ENCODE data around the gene FOXQ1. TPM values are rescaled to one million over a fixed set of nuclear protein-coding genes. Genes with fewer than 3 reads are reported as not detected.

FOXQ1 gene
- total and polyA plus RNA-seq, 2 of the 13 experiments (the other 11 are each of a cell fraction or from before 2014, with no cell fraction given) = 35.2 to 39.8 TPM

DNA sequence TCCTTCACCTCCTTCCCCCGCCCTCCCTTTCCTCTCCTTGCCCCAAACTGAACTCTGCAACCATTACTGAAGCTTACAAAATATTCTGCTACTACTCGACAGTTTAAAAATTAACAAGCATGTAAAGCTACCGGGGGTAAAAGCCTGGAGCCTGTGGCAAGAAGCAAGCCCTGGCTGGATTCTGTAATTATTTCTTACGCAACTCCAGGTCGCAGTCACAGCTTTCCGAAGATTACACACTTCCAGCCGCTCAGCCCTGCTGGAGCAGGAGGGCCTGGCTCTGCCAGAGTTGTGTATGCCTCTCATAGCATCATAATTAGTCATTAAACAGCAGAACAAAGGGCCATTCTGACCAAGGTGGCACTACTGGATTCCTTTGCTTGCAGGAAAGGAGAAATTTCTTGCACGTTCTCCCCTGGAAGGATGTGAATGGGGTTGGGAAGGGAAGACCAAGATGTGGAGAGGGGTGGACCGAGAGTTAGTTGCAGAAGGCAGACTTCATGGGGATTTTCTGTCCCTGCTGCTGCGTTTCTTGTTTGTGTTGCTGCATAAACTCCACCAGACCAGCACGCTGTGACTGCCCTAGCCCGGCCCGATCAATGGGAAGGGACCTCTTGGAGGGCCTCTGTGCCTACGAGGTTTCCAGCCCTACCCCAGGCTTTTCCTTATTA, 23.6 kb downstream of the FOXQ1 start (continued):
- TF ChIP-seq, protein P1, sequence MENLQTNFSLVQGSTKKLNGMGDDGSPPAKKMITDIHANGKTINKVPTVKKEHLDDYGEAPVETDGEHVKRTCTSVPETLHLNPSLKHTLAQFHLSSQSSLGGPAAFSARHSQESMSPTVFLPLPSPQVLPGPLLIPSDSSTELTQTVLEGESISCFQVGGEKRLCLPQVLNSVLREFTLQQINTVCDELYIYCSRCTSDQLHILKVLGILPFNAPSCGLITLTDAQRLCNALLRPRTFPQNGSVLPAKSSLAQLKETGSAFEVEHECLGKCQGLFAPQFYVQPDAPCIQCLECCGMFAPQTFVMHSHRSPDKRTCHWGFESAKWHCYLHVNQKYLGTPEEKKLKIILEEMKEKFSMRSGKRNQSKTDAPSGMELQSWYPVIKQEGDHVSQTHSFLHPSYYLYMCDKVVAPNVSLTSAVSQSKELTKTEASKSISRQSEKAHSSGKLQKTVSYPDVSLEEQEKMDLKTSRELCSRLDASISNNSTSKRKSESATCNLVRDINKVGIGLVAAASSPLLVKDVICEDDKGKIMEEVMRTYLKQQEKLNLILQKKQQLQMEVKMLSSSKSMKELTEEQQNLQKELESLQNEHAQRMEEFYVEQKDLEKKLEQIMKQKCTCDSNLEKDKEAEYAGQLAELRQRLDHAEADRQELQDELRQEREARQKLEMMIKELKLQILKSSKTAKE (CRISPR knock-in tag; IDR thresholded peaks at IDR 0.05; ENCODE audit: borderline replicate concordance) = peak; percentile 83
- TF ChIP-seq MBD4 (IDR thresholded peaks at IDR 0.05; ENCODE audit: borderline replicate concordance, low read length) (peak; percentile 61; the same call in 1 of the 2 replicates), MTA3 (CRISPR knock-in tag; IDR thresholded peaks at IDR 0.05) (no peak), CTCF (CRISPR knock-in tag; IDR thresholded peaks at IDR 0.05) (peak; percentile 41), PPARG (CRISPR knock-in tag; conservative IDR thresholded peaks at IDR 0.05) (peak; percentile 88), MEIS1 (CRISPR knock-in tag; IDR thresholded peaks at IDR 0.05; ENCODE audit: borderline replicate concordance) (no peak; the same call in 1 of the 2 replicates), NFIC (IDR thresholded peaks at IDR 0.05; ENCODE audit: low read length) (peak; percentile 44), ZBTB38 (CRISPR knock-in tag; IDR thresholded peaks at IDR 0.05) (no peak), ZNF761 (CRISPR knock-in tag; conservative IDR thresholded peaks at IDR 0.05) (no peak), TOE1 (CRISPR knock-in tag; IDR thresholded peaks at IDR 0.05) (peak; percentile 77; the same call in 1 of the 2 replicates), CREM (IDR thresholded peaks at IDR 0.05) (peak; percentile 79), CREM (CRISPR knock-in tag; IDR thresholded peaks at IDR 0.05) (no peak), ZNF609 (CRISPR knock-in tag; IDR thresholded peaks at IDR 0.05; ENCODE audit: borderline replicate concordance) (peak; percentile 86; the same call in 1 of the 2 replicates), HNRNPK (IDR thresholded peaks at IDR 0.05; ENCODE audit: low read depth, low read length, poor library complexity, severe bottlenecking) (peak; percentile 25), MIER2 (CRISPR knock-in tag; IDR thresholded peaks at IDR 0.05) (peak; percentile 70; the same call in 1 of the 2 replicates), HDAC6 (IDR thresholded peaks at IDR 0.05; ENCODE audit: low read depth, low read length) (no peak), YEATS2 (CRISPR knock-in tag; IDR thresholded peaks at IDR 0.05; ENCODE audit: borderline replicate concordance) (peak; percentile 77; the same call in 1 of the 2 replicates), ZNF652 (CRISPR knock-in tag; IDR thresholded peaks at IDR 0.05; ENCODE audit: borderline replicate concordance, low read depth) (peak; percentile 62; the same call in 1 of the 2 replicates)
- TF ChIP-seq, protein P2, sequence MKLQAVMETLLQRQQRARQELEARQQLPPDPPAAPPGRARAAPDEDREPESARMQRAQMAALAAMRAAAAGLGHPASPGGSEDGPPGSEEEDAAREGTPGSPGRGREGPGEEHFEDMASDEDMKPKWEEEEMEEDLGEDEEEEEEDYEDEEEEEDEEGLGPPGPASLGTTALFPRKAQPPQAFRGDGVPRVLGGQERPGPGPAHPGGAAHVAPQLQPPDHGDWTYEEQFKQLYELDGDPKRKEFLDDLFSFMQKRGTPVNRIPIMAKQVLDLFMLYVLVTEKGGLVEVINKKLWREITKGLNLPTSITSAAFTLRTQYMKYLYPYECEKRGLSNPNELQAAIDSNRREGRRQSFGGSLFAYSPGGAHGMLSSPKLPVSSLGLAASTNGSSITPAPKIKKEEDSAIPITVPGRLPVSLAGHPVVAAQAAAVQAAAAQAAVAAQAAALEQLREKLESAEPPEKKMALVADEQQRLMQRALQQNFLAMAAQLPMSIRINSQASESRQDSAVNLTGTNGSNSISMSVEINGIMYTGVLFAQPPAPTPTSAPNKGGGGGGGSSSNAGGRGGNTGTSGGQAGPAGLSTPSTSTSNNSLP (IDR thresholded peaks at IDR 0.05; ENCODE audit: low read depth, low read length) = peak; percentile 83
